CD4-positive, alpha-beta memory T cell (primary cell): ENCODE results near the gene ABCA2. TPM values are rescaled to one million over a fixed set of nuclear protein-coding genes. Genes with fewer than 3 reads are reported as not detected.

Source experiments
- CTCF ChIA-PET: fragments of 350-600 bp; sonication (Branson Sonifier 250); formaldehyde crosslinking; loops from one replicate; lab custom pipeline; 2021; ENCODE audit warnings: inconsistent platforms; ENCODE audit not compliant: partially characterized antibody; lab: Charles Lee
- POLR2A ChIA-PET: fragments of 350-600 bp; sonication (Branson Sonifier 250); formaldehyde crosslinking; loops from one replicate; lab custom pipeline; 2021; ENCODE audit not compliant: partially characterized antibody; lab: Charles Lee
- DNase-seq, 5 donors: peaks; one replicate each; pipeline versions ENCODE4 v3.0.0 to v3.0.0-alpha.2; 2020 to 2022; ENCODE audit warnings: mixed read lengths in 1 of 5
- H3K27ac ChIP-seq: one replicate; pipeline ENCODE4 v1.7.0; 2013; ENCODE audit warnings: low read depth, low read length
- H3K27me3 ChIP-seq: 2 replicates; pipeline ENCODE4 v1.7.0; 2013; ENCODE audit warnings: mild to moderate bottlenecking, low read length, moderate library complexity; ENCODE audit not compliant: insufficient read depth
- H3K36me3 ChIP-seq: 2 replicates; pipeline ENCODE4 v1.7.0; 2013; ENCODE audit warnings: mild to moderate bottlenecking, low read length, moderate library complexity; ENCODE audit not compliant: insufficient read depth
- H3K4me1 ChIP-seq: 2 replicates; pipeline ENCODE4 v1.7.0; 2013; ENCODE audit warnings: mild to moderate bottlenecking, low read length, moderate library complexity; ENCODE audit not compliant: insufficient read depth
- H3K4me3 ChIP-seq, 2 donors: one replicate each; pipeline ENCODE4 v1.7.0; 2013; ENCODE audit warnings: low read length in 2 of 2, mild to moderate bottlenecking in 1 of 2
- H3K9me3 ChIP-seq, 2 donors: one replicate each; pipeline ENCODE4 v1.7.0; 2013; ENCODE audit warnings: low read length in 2 of 2, control low read depth in 1 of 2; ENCODE audit not compliant: control insufficient read depth in 1 of 2
- H3K27ac Mint-ChIP-seq, 7 donors: one replicate each; pipeline ENCODE4 v1.8.0; 2020 to 2021; ENCODE audit warnings: mixed read lengths in 7 of 7, mild to moderate bottlenecking in 6 of 7, inconsistent platforms in 3 of 7, moderate library complexity in 3 of 7
- H3K27me3 Mint-ChIP-seq, 2 donors: one replicate each; pipeline ENCODE4 v1.8.0; 2020 to 2021; ENCODE audit warnings: mixed read lengths in 2 of 2
- H3K36me3 Mint-ChIP-seq, 2 donors: one replicate each; pipeline ENCODE4 v1.8.0; 2020 to 2021; ENCODE audit warnings: mixed read lengths in 2 of 2, inconsistent platforms in 1 of 2, mild to moderate bottlenecking in 1 of 2
- H3K4me1 Mint-ChIP-seq, 4 donors: one replicate each; pipeline ENCODE4 v1.8.0; 2020 to 2021; ENCODE audit warnings: mixed read lengths in 4 of 4, mild to moderate bottlenecking in 1 of 4
- H3K4me3 Mint-ChIP-seq, 8 donors: one replicate each; pipeline ENCODE4 v1.8.0; 2020 to 2021; ENCODE audit warnings: mixed read lengths in 8 of 8, mild to moderate bottlenecking in 7 of 8, moderate library complexity in 6 of 8, inconsistent platforms in 3 of 8
- H3K9me3 Mint-ChIP-seq, 8 donors: one replicate each; pipeline ENCODE4 v1.8.0; 2020 to 2021; ENCODE audit warnings: mixed read lengths in 8 of 8, mild to moderate bottlenecking in 5 of 8, inconsistent platforms in 3 of 8, moderate library complexity in 1 of 8
- intact Hi-C: fragments of 100-400 bp; cut with micrococcal nuclease; formaldehyde crosslinking; loops from one replicate; pipeline ENCODE4 v1.15.1; 2023
- polyA plus RNA-seq, 2 donors: library from polyadenylated mRNA; unstranded; fragments of 300-500 nt; fragmentation: Illumina TruSeq; gene quantifications; one replicate each; pipeline ENCODE4 v1.2.3, GENCODE V29; 2021
- total RNA-seq, 2 experiments: library from RNA; stranded (reverse); gene quantifications; one replicate each; pipeline ENCODE4 v1.2.3, GENCODE V29; 2021

Gene ABCA2
- total and polyA plus RNA-seq, 4 experiments from 2014 or later: 2.6 to 68.6 (median 37.3) TPM

GRCh38 chr9:137051145-137051724, 23.2 kb upstream of the ABCA2 start:
- Histone ChIP-seq H3K9me3 (no peaks in the 10 kb centered on the region), H3K4me3 (no peak overlapping the region), H3K27me3 (peaks cover 51% of the 10 kb centered on the region), H3K36me3 (no peaks in the 10 kb centered on the region), H3K27ac (no peak overlapping the region), H3K4me1 (peaks cover 22% of the 10 kb centered on the region)
- Mint-ChIP-seq H3K4me1 (peaks cover 0 to 12% (median 3%) of the 10 kb centered on the region in 4 donors), H3K27me3 (peaks cover 13 to 20% of the 10 kb centered on the region in 2 donors), H3K27ac (no peak overlapping the region), H3K4me3 (no peak overlapping the region), H3K36me3 (no peaks in the 10 kb centered on the region), H3K9me3 (peaks cover 0 to 5% (median 0%) of the 10 kb centered on the region in 8 donors)
- intact Hi-C loops: no loop called here
- no peak for DNase-seq
- CTCF ChIA-PET: no interaction called here
- POLR2A ChIA-PET: interaction anchor here (0.6 kb wide), 1 partner anchor 29 kb away, joined by 3 read pairs; no protein-coding TSS in a partner anchor

GRCh38 chr9:137050570-137050969, 22.5 kb upstream of the ABCA2 start:
- no peaks in the 10 kb centered on the region for H3K36me3 ChIP-seq
- Mint-ChIP-seq H3K4me3 (no peak overlapping the region), H3K27ac (peak overlapping the region in 1 of 7 donors; percentile 29), H3K9me3 (peaks cover 0 to 5% (median 0%) of the 10 kb centered on the region in 8 donors), H3K27me3 (peaks cover 13 to 20% of the 10 kb centered on the region in 2 donors), H3K36me3 (no peaks in the 10 kb centered on the region), H3K4me1 (peaks cover 0 to 12% (median 3%) of the 10 kb centered on the region in 4 donors)
- POLR2A ChIA-PET: interaction anchor here (0.6 kb wide), 1 partner anchor 30 kb away, joined by 3 read pairs; no protein-coding TSS in a partner anchor
- intact Hi-C loops: no loop called here
- no peak overlapping the region for H3K27ac ChIP-seq
- H3K4me3 ChIP-seq: no peak overlapping the region
- H3K27me3 ChIP-seq: peaks cover 51% of the 10 kb centered on the region
- DNase-seq: no peak
- H3K9me3 ChIP-seq: no peaks in the 10 kb centered on the region
- CTCF ChIA-PET: no interaction called here
- peaks cover 25% of the 10 kb centered on the region for H3K4me1 ChIP-seq

GRCh38 chr9:137049544-137050449, 21.8 kb upstream of the ABCA2 start:
- Mint-ChIP-seq H3K27me3 (peaks cover 15 to 21% of the 10 kb centered on the region in 2 donors), H3K27ac (peak overlapping the region in 3 of 7 donors; percentile 35 to 78 (median 74)), H3K4me1 (peaks cover 1 to 17% (median 5%) of the 10 kb centered on the region in 4 donors), H3K4me3 (peak overlapping the region in 3 of 8 donors; percentile 31 to 52 (median 36)), H3K36me3 (no peaks in the 10 kb centered on the region), H3K9me3 (peaks cover 0 to 5% (median 0%) of the 10 kb centered on the region in 8 donors)
- Histone ChIP-seq H3K36me3 (no peaks in the 10 kb centered on the region), H3K4me3 (no peak overlapping the region), H3K27ac (no peak overlapping the region), H3K9me3 (no peaks in the 10 kb centered on the region), H3K27me3 (peaks cover 51% of the 10 kb centered on the region), H3K4me1 (peaks cover 32% of the 10 kb centered on the region)
- ChIA-PET CTCF (no interaction called here), POLR2A (no interaction called here)
- intact Hi-C loops: no loop called here
- peak in 3 of 5 donors; percentile 44 to 54 (median 52) for DNase-seq

GRCh38 chr9:137048655-137049543, 20.9 kb upstream of the ABCA2 start:
- H3K4me1 ChIP-seq: peaks cover 41% of the 10 kb centered on the region
- intact Hi-C loops: no loop called here
- Mint-ChIP-seq H3K27ac (peak overlapping the region in 2 of 7 donors; percentile 23 to 35), H3K36me3 (no peaks in the 10 kb centered on the region), H3K27me3 (peaks cover 16 to 22% of the 10 kb centered on the region in 2 donors), H3K4me3 (peak overlapping the region in 1 of 8 donors; percentile 52), H3K4me1 (peaks cover 3 to 22% (median 9%) of the 10 kb centered on the region in 4 donors), H3K9me3 (peaks cover 0 to 5% (median 0%) of the 10 kb centered on the region in 8 donors)
- H3K27me3 ChIP-seq: peaks cover 51% of the 10 kb centered on the region
- H3K4me3 ChIP-seq: no peak overlapping the region
- no peaks in the 10 kb centered on the region for H3K9me3 ChIP-seq
- no peak overlapping the region for H3K27ac ChIP-seq
- POLR2A ChIA-PET: interaction anchor here (2.3 kb wide), 1 partner anchor 21 kb away, joined by 12 read pairs; the partner anchor contains the start of gene SAPCD2
- H3K36me3 ChIP-seq: no peaks in the 10 kb centered on the region
- CTCF ChIA-PET: interaction anchor here (2.7 kb wide), 1 partner anchor 18 kb away, joined by 58 read pairs; no protein-coding TSS in a partner anchor
- DNase-seq: no peak

DNA sequence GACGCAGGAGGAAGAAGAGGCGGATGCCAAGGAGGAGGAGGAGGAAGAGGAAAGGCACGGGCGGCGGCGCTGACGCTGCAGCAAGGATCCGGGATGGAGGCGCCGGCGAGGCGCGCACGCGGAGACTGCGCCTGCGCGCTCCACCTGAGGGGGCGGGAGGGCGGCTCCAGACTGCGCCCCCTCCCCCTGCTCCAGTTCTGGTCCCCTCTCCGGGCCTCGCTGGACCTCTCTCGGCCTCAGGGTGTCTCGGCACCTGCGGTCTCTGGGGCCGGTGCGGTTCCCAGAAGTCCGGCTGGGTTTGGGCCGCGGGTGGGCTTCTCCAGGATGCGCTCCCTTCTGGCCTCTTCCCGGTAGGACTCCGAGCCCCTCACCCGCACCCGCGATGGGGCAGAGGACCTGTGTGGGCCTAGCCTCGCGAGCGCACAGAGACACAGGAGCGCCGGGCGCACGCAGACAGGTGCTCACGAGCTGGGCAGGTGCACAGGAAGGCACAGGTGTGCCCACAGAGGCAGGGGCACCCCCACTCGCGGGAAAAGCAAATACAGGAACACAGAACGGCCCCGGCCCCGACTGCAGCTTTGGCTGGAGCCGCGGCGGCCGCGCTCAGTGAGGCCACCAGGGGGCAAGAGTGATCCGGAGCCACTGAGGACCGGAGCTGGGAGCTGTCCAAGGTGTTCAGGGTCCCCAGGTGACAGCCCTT, 18.2 kb upstream of the ABCA2 start, which contains the start of gene NPDC1:
TSS of gene NPDC1 (minus strand) at position 90 of the 700 bp plus-strand sequence. CDS start 188 bp downstream, outside the sequence.
- no peaks in the 10 kb centered on the region for H3K36me3 Mint-ChIP-seq

More for the DNA sequence above, 18.2 kb upstream of the ABCA2 start, which contains the start of gene NPDC1:
- no peaks in the 10 kb centered on the region for H3K9me3 ChIP-seq
- CTCF ChIA-PET: interaction anchor here (0.6 to 2.7 kb wide), 34 partner anchors 8 to 1075 kb away, joined by 3 to 58 read pairs (median 4); partner anchors contain the start of genes CLIC3, FUT7, MAN1B1 and PAXX
- peaks cover 37% of the 10 kb centered on the region for H3K4me1 ChIP-seq
- peaks cover 32% of the 10 kb centered on the region for H3K27me3 ChIP-seq
- intact Hi-C loops: loop anchor here (1.0 kb wide), 2 partner anchors 21 to 181 kb away; partner anchors contain the start of gene RNF224
- POLR2A ChIA-PET: interaction anchor here (0.7 to 2.3 kb wide), 15 partner anchors 9 to 239 kb away, joined by 3 to 12 read pairs (median 4); partner anchors contain the start of genes MAN1B1, SAPCD2 and UAP1L1
- Mint-ChIP-seq H3K27me3 (peaks cover 15 to 19% of the 10 kb centered on the region in 2 donors), H3K27ac (peak within 1 kb of the TSS in 3 of 7 donors; percentile 52 to 84 (median 53)), H3K4me1 (peaks cover 3 to 22% (median 9%) of the 10 kb centered on the region in 4 donors), H3K9me3 (peaks cover 0 to 5% (median 0%) of the 10 kb centered on the region in 8 donors), H3K4me3 (peak within 1 kb of the TSS; percentile 72 to 88 (median 82))
- peak within 1 kb of the TSS in 1 of 2 donors; percentile 72 for H3K4me3 ChIP-seq
- DNase-seq: peak; percentile 72 to 79 (median 77)
- H3K27ac ChIP-seq: no peak within 1 kb of the TSS
- no peaks in the 10 kb centered on the region for H3K36me3 ChIP-seq
